H9 (cell line): Measurements from ENCODE around the gene PRMT7. TPM values are rescaled to one million over a fixed set of nuclear protein-coding genes. Genes with fewer than 3 reads are reported as not detected.

ENCODE experiments used
- DNase-seq: peaks from one replicate; pipeline ENCODE4 v3.0.0-alpha.2; 2017
- H2AFZ ChIP-seq: one replicate; pipeline ENCODE4 v1.6.1; 2013; ENCODE audit warnings: mild to moderate bottlenecking, low read length, control low read depth, moderate library complexity
- H2AK5ac ChIP-seq: 2 replicates; pipeline ENCODE4 v1.6.1; 2013; ENCODE audit warnings: low read length, control low read depth, mixed read lengths; ENCODE audit not compliant: insufficient read length
- H2BK120ac ChIP-seq: one replicate; pipeline ENCODE4 v1.6.1; 2013; ENCODE audit warnings: low read depth, mild to moderate bottlenecking, low read length, control low read depth, inconsistent platforms; ENCODE audit not compliant: poor library complexity, severe bottlenecking
- H2BK12ac ChIP-seq: 2 replicates; pipeline ENCODE4 v1.6.1; 2013; ENCODE audit warnings: low read length, control low read depth, mixed read lengths, low read depth; ENCODE audit not compliant: insufficient read length
- H2BK15ac ChIP-seq: 2 replicates; pipeline ENCODE4 v1.6.1; 2013; ENCODE audit warnings: low read depth, low read length, control low read depth
- H2BK20ac ChIP-seq: one replicate; pipeline ENCODE4 v1.6.1; 2013; ENCODE audit warnings: low read depth, mild to moderate bottlenecking, low read length, control low read depth, inconsistent platforms; ENCODE audit not compliant: poor library complexity, severe bottlenecking
- H2BK5ac ChIP-seq: 2 replicates; pipeline ENCODE4 v1.6.1; 2013; ENCODE audit warnings: low read length, control low read depth, mixed read lengths; ENCODE audit not compliant: insufficient read length
- H3K14ac ChIP-seq: 2 replicates; pipeline ENCODE4 v1.6.1; 2013; ENCODE audit warnings: low read length, control low read depth; ENCODE audit not compliant: insufficient read depth
- H3K18ac ChIP-seq: 2 replicates; pipeline ENCODE4 v1.6.1; 2013; ENCODE audit warnings: low read depth, mild to moderate bottlenecking, mixed read lengths, low read length, control low read depth; ENCODE audit not compliant: insufficient read length
- H3K23ac ChIP-seq: 2 replicates; pipeline ENCODE4 v1.6.1; 2013; ENCODE audit warnings: low read length, control low read depth, mixed read lengths, low read depth; ENCODE audit not compliant: insufficient read length
- H3K23me2 ChIP-seq: 2 replicates; pipeline ENCODE4 v1.6.1; 2013; ENCODE audit warnings: low read depth, mild to moderate bottlenecking, mixed read lengths, low read length, control low read depth; ENCODE audit not compliant: insufficient read length, poor library complexity, severe bottlenecking
- H3K27ac ChIP-seq: 2 replicates; pipeline ENCODE4 v1.5.1; 2013; ENCODE audit warnings: low read length, control low read depth, mixed read lengths, low read depth; ENCODE audit not compliant: insufficient read length
- H3K27me3 ChIP-seq: 2 replicates; pipeline ENCODE4 v1.6.1; 2013; ENCODE audit warnings: low read length, control low read depth, inconsistent platforms; ENCODE audit not compliant: insufficient read depth
- H3K4ac ChIP-seq: 2 replicates; pipeline ENCODE4 v1.6.1; 2013; ENCODE audit warnings: low read depth, mild to moderate bottlenecking, control low read depth, inconsistent platforms, low read length, moderate library complexity
- H3K4me1 ChIP-seq: 2 replicates; pipeline ENCODE4 v1.6.1; 2013; ENCODE audit warnings: low read length, control low read depth, inconsistent platforms; ENCODE audit not compliant: insufficient read depth
- H3K4me2 ChIP-seq: 2 replicates; pipeline ENCODE4 v1.6.1; 2013; ENCODE audit warnings: low read length, control low read depth, mixed read lengths; ENCODE audit not compliant: insufficient read length, insufficient read depth
- H3K56ac ChIP-seq: 2 replicates; pipeline ENCODE4 v1.6.1; 2013; ENCODE audit warnings: low read depth, mild to moderate bottlenecking, mixed read lengths, low read length, control low read depth; ENCODE audit not compliant: insufficient read length
- H3K79me1 ChIP-seq: 2 replicates; pipeline ENCODE4 v1.6.1; 2013; ENCODE audit warnings: low read depth, mild to moderate bottlenecking, moderate library complexity, low read length, control low read depth, inconsistent platforms; ENCODE audit not compliant: insufficient read depth, poor library complexity, severe bottlenecking
- H3K79me2 ChIP-seq: 2 replicates; pipeline ENCODE4 v1.6.1; 2013; ENCODE audit warnings: low read length, control low read depth, inconsistent platforms; ENCODE audit not compliant: insufficient read depth
- H3K9ac ChIP-seq: 2 replicates; pipeline ENCODE4 v1.6.1; 2013; ENCODE audit warnings: low read length, control low read depth, mixed read lengths; ENCODE audit not compliant: insufficient read length; ENCODE audit errors: extremely low read depth
- H3K9me3 ChIP-seq: one replicate; pipeline ENCODE4 v1.6.1; 2013; ENCODE audit warnings: low read depth, low read length, inconsistent platforms; ENCODE audit not compliant: control insufficient read depth
- H3T11ph ChIP-seq: one replicate; pipeline ENCODE4 v1.6.1; 2013; ENCODE audit warnings: mild to moderate bottlenecking, low read length, control low read depth, inconsistent platforms
- H4K20me1 ChIP-seq: one replicate; pipeline ENCODE4 v1.6.1; 2013; ENCODE audit not compliant: control insufficient read depth, insufficient read length, insufficient read depth
- H4K5ac ChIP-seq: 2 replicates; pipeline ENCODE4 v1.6.1; 2013; ENCODE audit warnings: low read depth, mild to moderate bottlenecking, mixed read lengths, low read length, control low read depth; ENCODE audit not compliant: insufficient read length
- H4K8ac ChIP-seq: replicated peaks from 2 replicates; pipeline ENCODE4 v1.6.1; 2013; ENCODE audit warnings: low read length, control low read depth, mixed read lengths, low read depth; ENCODE audit not compliant: insufficient read length
- H4K91ac ChIP-seq: 2 replicates; pipeline ENCODE4 v1.6.1; 2013; ENCODE audit warnings: low read depth, mild to moderate bottlenecking, moderate library complexity, mixed read lengths, low read length, control low read depth; ENCODE audit not compliant: insufficient read length
- H3K27ac Mint-ChIP-seq, 3 experiments: 2 replicates in 2 of 3; 3 replicates in 1 of 3; pipeline ENCODE4 v1.8.0; 2020 to 2021; ENCODE audit warnings: mixed read lengths in 3 of 3, mild to moderate bottlenecking in 1 of 3, moderate library complexity in 1 of 3
- H3K27me3 Mint-ChIP-seq: 2 replicates; pipeline ENCODE4 v1.8.0; 2021; ENCODE audit warnings: low read depth, mild to moderate bottlenecking, moderate library complexity, mixed read lengths
- H3K36me3 Mint-ChIP-seq, 3 experiments: 2 replicates in 2 of 3; 3 replicates in 1 of 3; pipeline ENCODE4 v1.8.0; 2020 to 2021; ENCODE audit warnings: low read depth in 3 of 3, mixed read lengths in 3 of 3; ENCODE audit not compliant: insufficient read depth in 1 of 3
- H3K4me1 Mint-ChIP-seq, 2 experiments: 2 replicates each; pipeline ENCODE4 v1.8.0; 2020; ENCODE audit warnings: mixed read lengths in 2 of 2
- H3K4me3 Mint-ChIP-seq, 2 experiments: 2 replicates in 1 of 2; 3 replicates in 1 of 2; pipeline ENCODE4 v1.8.0; 2020 to 2021; ENCODE audit warnings: mild to moderate bottlenecking in 2 of 2, mixed read lengths in 2 of 2, moderate library complexity in 1 of 2
- H3K9me3 Mint-ChIP-seq, 2 experiments: 2 replicates in 1 of 2; 3 replicates in 1 of 2; pipeline ENCODE4 v1.8.0; 2020; ENCODE audit warnings: mild to moderate bottlenecking in 2 of 2, mixed read lengths in 2 of 2, moderate library complexity in 1 of 2
- CTCF ChIP-seq: fragments of 200-600 bp; sonication (generic); conservative IDR thresholded peaks from 3 replicates; pipeline ENCODE4 v1.8.0; 2021; ENCODE audit warnings: antibody characterized with exemption, mild to moderate bottlenecking
- WGBS: extraction: QIAGEN DNeasy Blood & Tissue Kit; methylation state at CpG from one replicate; pipeline ENCODE4 v1.1.7; 2013; ENCODE audit warnings: missing lambda C conversion rate, low lambda C conversion rate, mixed read lengths; ENCODE audit not compliant: insufficient read length; ENCODE audit errors: extremely low coverage; 5-methylcytosine and 5-hydroxymethylcytosine counted together
- total RNA-seq: library from RNA; stranded (reverse); gene quantifications from 2 replicates; pipeline ENCODE4 v1.2.1, GENCODE V29; 2021

PRMT7 gene
- total RNA-seq, 1 experiment from 2014 or later: 56.6 TPM

GRCh38 chr16:68369697-68370580 lies 59.1 kb downstream of the PRMT7 start:
- Histone ChIP-seq H3K14ac (no peak overlapping the region; the same call in 1 of the 2 replicates), H3K4ac (no peak overlapping the region), H3K27me3 (no peaks in the 10 kb centered on the region), H2BK20ac (no peak overlapping the region), H3K56ac (no peak overlapping the region), H4K8ac (no peak overlapping the region), H3K9ac (no peak overlapping the region), H3K23me2 (no peaks in the 10 kb centered on the region), H2BK12ac (no peak overlapping the region), H2BK120ac (no peak overlapping the region), H4K20me1 (no peaks in the 10 kb centered on the region), H2BK5ac (no peak overlapping the region), H2AFZ (no peak overlapping the region), H4K91ac (no peak overlapping the region), H3K4me1 (no peaks in the 10 kb centered on the region), H3K79me2 (no peaks in the 10 kb centered on the region), H3K18ac (no peak overlapping the region), H2AK5ac (no peak overlapping the region), H3K9me3 (no peaks in the 10 kb centered on the region), H3K79me1 (no peaks in the 10 kb centered on the region), H3K27ac (no peak overlapping the region), H3K23ac (no peak overlapping the region), H4K5ac (no peak overlapping the region), H2BK15ac (no peak overlapping the region), H3T11ph (no peak overlapping the region), H3K4me2 (no peak overlapping the region)
- no peaks in the 10 kb centered on the region for H3K36me3 Mint-ChIP-seq
- peaks cover 16% of the 10 kb centered on the region for H3K27me3 Mint-ChIP-seq
- H3K4me3 Mint-ChIP-seq: no peak overlapping the region; a peak in 1 of 5 replicates
- TF ChIP-seq CTCF: no peak
- H3K27ac Mint-ChIP-seq: peak overlapping the region in 1 of 3 experiments; percentile 53; a peak in 1 of 7 replicates
- no CpG with 5 or more reads among the region's 23 CpGs for WGBS
- peaks cover 13 to 37% of the 10 kb centered on the region in 2 experiments for H3K4me1 Mint-ChIP-seq
- H3K9me3 Mint-ChIP-seq: no peaks in the 10 kb centered on the region
- DNase-seq: no peak
